GM12878 (cell line): Measurements from ENCODE around the gene TNK2. TPM values are rescaled to one million over a fixed set of nuclear protein-coding genes. Genes with fewer than 3 reads are reported as not detected.

Experiments used
- ATAC-seq: fragments of 200-7000 bp; cut with Tn5 transposase; 3 replicates; pipeline ENCODE4 v1.9.1; 2020; ENCODE audit warnings: mild to moderate bottlenecking, moderate library complexity
- BruUV-seq: library from RNA; stranded (reverse); fragments of 400-500 nt; replicated peaks from 2 replicates; lab custom pipeline; 2021; lab: Mats Ljungman, UMichigan
- CTCF ChIA-PET: fragments of 300-600 bp; sonication (Branson Sonifier 250); formaldehyde crosslinking; extraction: SDS; loops from one replicate; lab custom pipeline; 2021; ENCODE audit warnings: inconsistent platforms; lab: Yijun Ruan, JAX
- POLR2A ChIA-PET: fragments of 350-600 bp; formaldehyde crosslinking; extraction: SDS; loops from one replicate; lab custom pipeline; 2021; ENCODE audit warnings: inconsistent platforms; lab: Charles Lee
- RAD21 ChIA-PET: fragments of 300-600 bp; sonication (Branson Sonifier 250); formaldehyde crosslinking; loops from one replicate; lab custom pipeline; 2023; ENCODE audit warnings: antibody characterized with exemption; ENCODE audit not compliant: unreplicated experiment; lab: Charles Lee
- SMC1A ChIA-PET: fragments of 300-600 bp; sonication (Branson Sonifier 250); formaldehyde crosslinking; loops from one replicate; lab custom pipeline; 2023; ENCODE audit not compliant: unreplicated experiment, uncharacterized antibody; lab: Charles Lee
- DNase-seq: peaks from one replicate; pipeline ENCODE4 v3.0.0-alpha.2; 2011; ENCODE audit warnings: low read depth, low spot score
- FAIRE-seq: peaks from 3 replicates; lab custom pipeline; 2011; peaks lifted over from hg19 to GRCh38; lab: Jason Lieb, UNC
- H2AFZ ChIP-seq: 2 replicates; pipeline ENCODE4 v1.6.0; 2011; ENCODE audit warnings: low read depth, low read length, control low read depth; ENCODE audit not compliant: control insufficient read depth
- H3K27ac ChIP-seq: 2 replicates; pipeline ENCODE4 v1.5.1; 2011; ENCODE audit warnings: control low read depth; ENCODE audit not compliant: control insufficient read depth, insufficient read depth
- H3K27me3 ChIP-seq, 2 experiments: replicated peaks in 1 of 2; 2 replicates each; pipeline versions ENCODE4 v1.6.0 to v1.6.1; 2011; ENCODE audit warnings: low read length in 1 of 2; ENCODE audit not compliant: control insufficient read depth in 2 of 2, insufficient read depth in 2 of 2
- H3K36me3 ChIP-seq, 2 experiments: 2 replicates each; pipeline ENCODE4 v1.5.1; 2011; ENCODE audit warnings: low read length in 1 of 2; ENCODE audit not compliant: control insufficient read depth in 2 of 2, insufficient read depth in 2 of 2
- H3K4me1 ChIP-seq: 2 replicates; pipeline ENCODE4 v1.6.1; 2011; ENCODE audit warnings: mild to moderate bottlenecking, low read length, moderate library complexity, mixed read lengths; ENCODE audit not compliant: control insufficient read depth, insufficient read depth
- H3K4me2 ChIP-seq: 2 replicates; pipeline ENCODE4 v1.6.0; 2011; ENCODE audit warnings: control low read depth; ENCODE audit not compliant: control insufficient read depth, insufficient read depth
- H3K4me3 ChIP-seq: fragments of 200-600 bp; sonication (generic); 2 replicates; pipeline ENCODE4 v1.5.1; 2016
- H3K79me2 ChIP-seq: 2 replicates; pipeline ENCODE4 v1.6.0; 2011; ENCODE audit warnings: low read length; ENCODE audit not compliant: control insufficient read depth, insufficient read depth
- H3K9ac ChIP-seq: 2 replicates; pipeline ENCODE4 v1.8.0; 2011; ENCODE audit warnings: low read length, control low read depth, mixed read lengths; ENCODE audit not compliant: control insufficient read depth, insufficient read depth
- H3K9me3 ChIP-seq: replicated peaks from 3 replicates; pipeline ENCODE4 v1.5.1; 2011; ENCODE audit warnings: mild to moderate bottlenecking, low read length; ENCODE audit not compliant: control insufficient read depth, insufficient read depth
- H4K20me1 ChIP-seq: 2 replicates; pipeline ENCODE4 v1.6.0; 2011; ENCODE audit not compliant: control insufficient read depth, insufficient read depth
- BACH1 ChIP-seq: fragments of 450-650 bp; IDR thresholded peaks from 2 replicates; pipeline ENCODE4 v1.6.1; 2017; ENCODE audit warnings: mild to moderate bottlenecking, borderline replicate concordance
- CBX3 ChIP-seq: fragments of 200-600 bp; sonication (generic); IDR thresholded peaks from 2 replicates; pipeline ENCODE4 v1.6.1; 2016; ENCODE audit warnings: low read depth, borderline replicate concordance
- CHD4 ChIP-seq: fragments of 200-600 bp; sonication (generic); IDR thresholded peaks from 2 replicates; pipeline ENCODE4 v1.6.1; 2016; ENCODE audit warnings: mild to moderate bottlenecking
- ETV6 ChIP-seq, 2 experiments: fragments of 450-650 bp in 1 of 2; IDR thresholded peaks in 1 of 2; conservative IDR thresholded peaks in 1 of 2; 2 replicates each; pipeline ENCODE4 v1.6.1; 2014; ENCODE audit warnings: antibody characterized with exemption in 1 of 2, borderline replicate concordance in 1 of 2, low read depth in 1 of 2, mild to moderate bottlenecking in 1 of 2, moderate library complexity in 1 of 2
- MXI1 ChIP-seq: fragments of 150-350 bp; IDR thresholded peaks from 2 replicates; pipeline ENCODE4 v1.6.1; 2011; ENCODE audit warnings: low read depth, mild to moderate bottlenecking, inconsistent platforms, low read length, improper control_type of control experiment
- NFXL1 ChIP-seq: fragments of 450-650 bp; IDR thresholded peaks from 2 replicates; pipeline ENCODE4 v1.6.1; 2017; ENCODE audit warnings: antibody characterized with exemption, mild to moderate bottlenecking, borderline replicate concordance
- NFYB ChIP-seq: IDR thresholded peaks from 2 replicates; pipeline ENCODE4 v1.6.1; 2011; ENCODE audit warnings: low read depth, mild to moderate bottlenecking, low read length, improper control_type of control experiment, moderate library complexity; ENCODE audit not compliant: insufficient read depth
- NR2F1 ChIP-seq: fragments of 450-650 bp; conservative IDR thresholded peaks from 2 replicates; pipeline ENCODE4 v1.6.1; 2017; ENCODE audit warnings: mild to moderate bottlenecking
- PAX5 ChIP-seq: IDR thresholded peaks from 2 replicates; pipeline ENCODE4 v1.6.1; 2011; ENCODE audit warnings: low read depth, low read length, borderline replicate concordance
- REST ChIP-seq: IDR thresholded peaks from 2 replicates; pipeline ENCODE4 v1.6.1; 2012; ENCODE audit warnings: mild to moderate bottlenecking, low read depth, low read length
- TCF3 ChIP-seq: IDR thresholded peaks from 2 replicates; pipeline ENCODE4 v1.6.1; 2012; ENCODE audit warnings: low read depth, mild to moderate bottlenecking, low read length, borderline replicate concordance; ENCODE audit not compliant: insufficient read depth
- WRNIP1 ChIP-seq: IDR thresholded peaks from 2 replicates; pipeline ENCODE4 v1.6.1; 2011; ENCODE audit warnings: low read depth, low read length, improper control_type of control experiment, borderline replicate concordance
- ZNF207 ChIP-seq: fragments of 450-650 bp; IDR thresholded peaks from 2 replicates; pipeline ENCODE4 v1.6.1; 2014; ENCODE audit warnings: antibody characterized with exemption, mild to moderate bottlenecking, borderline replicate concordance
- WGBS: methylation state at CpG from one replicate; pipeline ENCODE4 v1.1.6; 2016; ENCODE audit warnings: low lambda C conversion rate; ENCODE audit not compliant: insufficient replicate concordance, insufficient coverage; ENCODE audit errors: missing lambda C conversion rate; 5-methylcytosine and 5-hydroxymethylcytosine counted together
- in situ Hi-C: fragments of 300-500 bp; cut with MboI; formaldehyde crosslinking; loops from 9 replicates; pipeline ENCODE4 v1.14.3; 2018; ENCODE audit warnings: mixed read lengths
- intact Hi-C: fragments of 100-400 bp; cut with micrococcal nuclease; formaldehyde crosslinking; loops from one replicate; pipeline ENCODE4 v1.14.2; 2022; ENCODE audit not compliant: unreplicated experiment
- polyA plus RNA-seq, 11 experiments: library from polyadenylated mRNA; depleted of rRNA in 4 of 11; unstranded in 6 of 11; stranded (reverse) in 5 of 11; fragments of >200 nt; fragmentation: Nextera tagmentation in 4 of 11; fragmentation: Illumina TruSeq in 1 of 11; extraction: Ambion mirVana in 4 of 11; extraction: Trizol in 1 of 11; gene quantifications; 1 replicate in 1 of 11; 2 replicates in 10 of 11; pipeline versions ENCODE4 v1.2.1 to v1.2.3, GENCODE V29; 2011 to 2016; ENCODE audit warnings: inconsistent platforms in 2 of 11, missing spikeins in 2 of 11, low read depth in 1 of 11
- total RNA-seq, 4 experiments: library from RNA; depleted of rRNA in 3 of 4; stranded (reverse); fragments of >200 nt in 3 of 4; fragmentation: Illumina TruSeq in 1 of 4; extraction: Trizol in 1 of 4; gene quantifications; 2 replicates each; pipeline versions ENCODE4 v1.2.1 to v1.2.3, GENCODE V29; 2013 to 2021
- TF ChIP-seq, protein P1 (sequence below): IDR thresholded peaks from 2 replicates; pipeline ENCODE4 v1.6.1; 2012; ENCODE audit warnings: low read depth, low read length, improper control_type of control experiment
- TF ChIP-seq, protein P2 (sequence below): fragments of 450-650 bp; formaldehyde crosslinking; IDR thresholded peaks from 2 replicates; pipeline ENCODE4 v1.4.0; 2020; ENCODE audit warnings: mild to moderate bottlenecking, moderate library complexity

The TNK2 gene
- total and polyA plus RNA-seq, 10 of the 15 experiments (the other 5 are each of a cell fraction or from before 2014, with no cell fraction given): 0.13 to 47.8 (median 10.8) TPM

DNA sequence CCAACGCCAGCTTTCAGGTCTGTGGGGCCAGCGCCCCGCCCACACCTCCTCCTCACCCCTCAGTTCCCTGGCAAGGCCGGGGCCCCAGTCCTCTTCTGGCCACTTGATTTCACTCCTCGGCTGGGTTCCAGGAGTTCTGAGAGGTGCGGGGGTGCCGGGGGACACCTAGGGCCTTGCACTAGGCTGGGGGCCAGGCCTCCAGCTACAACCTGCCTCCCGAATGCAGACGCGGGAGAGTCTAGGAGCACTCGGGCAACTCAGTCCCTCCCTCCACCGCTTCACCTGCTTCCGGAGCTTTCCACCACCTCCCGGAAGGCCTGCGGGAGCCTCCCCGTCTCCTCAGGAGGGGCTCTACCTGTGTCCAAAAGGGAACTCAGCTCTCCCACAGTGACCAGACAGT lies 35.6 kb downstream of the TNK2 start:
- Histone ChIP-seq H3K4me2 (no peak overlapping the region), H3K9ac (no peak overlapping the region), H2AFZ (no peak overlapping the region)
- ATAC-seq: no peak
- RAD21 ChIA-PET: no interaction called here
- TF ChIP-seq NFXL1 (no peak), TCF3 (no peak), REST (no peak), CBX3 (no peak), BACH1 (no peak), NFYB (no peak), NR2F1 (no peak), ETV6 (conservative IDR thresholded peaks at IDR 0.05 in 1 of 2, IDR thresholded peaks at IDR 0.05 in 1 of 2; ENCODE audit: borderline replicate concordance in 1 of 2, low read depth in 1 of 2) (no peak), WRNIP1 (no peak), MXI1 (no peak), CHD4 (no peak), PAX5 (no peak), ZNF207 (no peak)
- TF ChIP-seq, protein P1, sequence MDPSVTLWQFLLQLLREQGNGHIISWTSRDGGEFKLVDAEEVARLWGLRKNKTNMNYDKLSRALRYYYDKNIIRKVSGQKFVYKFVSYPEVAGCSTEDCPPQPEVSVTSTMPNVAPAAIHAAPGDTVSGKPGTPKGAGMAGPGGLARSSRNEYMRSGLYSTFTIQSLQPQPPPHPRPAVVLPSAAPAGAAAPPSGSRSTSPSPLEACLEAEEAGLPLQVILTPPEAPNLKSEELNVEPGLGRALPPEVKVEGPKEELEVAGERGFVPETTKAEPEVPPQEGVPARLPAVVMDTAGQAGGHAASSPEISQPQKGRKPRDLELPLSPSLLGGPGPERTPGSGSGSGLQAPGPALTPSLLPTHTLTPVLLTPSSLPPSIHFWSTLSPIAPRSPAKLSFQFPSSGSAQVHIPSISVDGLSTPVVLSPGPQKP: no peak
- TF ChIP-seq, protein P2, sequence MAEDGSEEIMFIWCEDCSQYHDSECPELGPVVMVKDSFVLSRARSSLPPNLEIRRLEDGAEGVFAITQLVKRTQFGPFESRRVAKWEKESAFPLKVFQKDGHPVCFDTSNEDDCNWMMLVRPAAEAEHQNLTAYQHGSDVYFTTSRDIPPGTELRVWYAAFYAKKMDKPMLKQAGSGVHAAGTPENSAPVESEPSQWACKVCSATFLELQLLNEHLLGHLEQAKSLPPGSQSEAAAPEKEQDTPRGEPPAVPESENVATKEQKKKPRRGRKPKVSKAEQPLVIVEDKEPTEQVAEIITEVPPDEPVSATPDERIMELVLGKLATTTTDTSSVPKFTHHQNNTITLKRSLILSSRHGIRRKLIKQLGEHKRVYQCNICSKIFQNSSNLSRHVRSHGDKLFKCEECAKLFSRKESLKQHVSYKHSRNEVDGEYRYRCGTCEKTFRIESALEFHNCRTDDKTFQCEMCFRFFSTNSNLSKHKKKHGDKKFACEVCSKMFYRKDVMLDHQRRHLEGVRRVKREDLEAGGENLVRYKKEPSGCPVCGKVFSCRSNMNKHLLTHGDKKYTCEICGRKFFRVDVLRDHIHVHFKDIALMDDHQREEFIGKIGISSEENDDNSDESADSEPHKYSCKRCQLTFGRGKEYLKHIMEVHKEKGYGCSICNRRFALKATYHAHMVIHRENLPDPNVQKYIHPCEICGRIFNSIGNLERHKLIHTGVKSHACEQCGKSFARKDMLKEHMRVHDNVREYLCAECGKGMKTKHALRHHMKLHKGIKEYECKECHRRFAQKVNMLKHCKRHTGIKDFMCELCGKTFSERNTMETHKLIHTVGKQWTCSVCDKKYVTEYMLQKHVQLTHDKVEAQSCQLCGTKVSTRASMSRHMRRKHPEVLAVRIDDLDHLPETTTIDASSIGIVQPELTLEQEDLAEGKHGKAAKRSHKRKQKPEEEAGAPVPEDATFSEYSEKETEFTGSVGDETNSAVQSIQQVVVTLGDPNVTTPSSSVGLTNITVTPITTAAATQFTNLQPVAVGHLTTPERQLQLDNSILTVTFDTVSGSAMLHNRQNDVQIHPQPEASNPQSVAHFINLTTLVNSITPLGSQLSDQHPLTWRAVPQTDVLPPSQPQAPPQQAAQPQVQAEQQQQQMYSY (CRISPR knock-in tag): no peak
- TF ChIP-seq, all 136 proteins: peak for 0
- FAIRE-seq (no peak), DNase-seq (no peak)
- ChIA-PET SMC1A (no interaction called here), CTCF (interaction anchor here (1.1 kb wide), 1 partner anchor 22 kb away, joined by 5 read pairs; no protein-coding TSS in a partner anchor), POLR2A (no interaction called here)
- intact Hi-C loops (no loop called here), in situ Hi-C loops (no loop called here)
- BruUV-seq: no TSS peak
- Histone ChIP-seq H3K79me2 (no peaks in the 10 kb centered on the region), H4K20me1 (no peaks in the 10 kb centered on the region), H3K36me3 (peaks cover 0 to 16% of the 10 kb centered on the region in 2 experiments; a peak in 3 of 4 replicates), H3K4me3 (no peak overlapping the region), H3K27ac (no peak overlapping the region), H3K27me3 (no peaks in the 10 kb centered on the region), H3K9me3 (no peaks in the 10 kb centered on the region), H3K4me1 (no peaks in the 10 kb centered on the region)
- 88% methylated on average over 8 of the region's 16 CpGs for WGBS
